Testis (tissue), 3 donors: ENCODE measurements around the gene CLIP1. TPM values are rescaled to one million over a fixed set of nuclear protein-coding genes. Genes with fewer than 3 reads are reported as not detected.
"Not testable (repeated sequence)": the region's sequence is repeated elsewhere in the genome, so short reads cannot be mapped to it uniquely, and the experiment has no call there.

ENCODE experiments used
- DNase-seq: peaks from one replicate; pipeline ENCODE4 v3.0.0-alpha.2; 2019
- H3K27ac ChIP-seq, 2 donors: fragments of 200-600 bp; sonication (generic); one replicate each; pipeline ENCODE4 v1.5.1; 2019
- H3K27me3 ChIP-seq: fragments of 200-600 bp; sonication (generic); one replicate; pipeline ENCODE4 v1.5.1; 2019
- H3K36me3 ChIP-seq: fragments of 200-600 bp; sonication (generic); one replicate; pipeline ENCODE4 v1.5.1; 2017; ENCODE audit warnings: low read depth; ENCODE audit errors: missing control alignments
- H3K4me1 ChIP-seq: fragments of 200-600 bp; sonication (generic); one replicate; pipeline ENCODE4 v1.5.1; 2019
- H3K4me3 ChIP-seq, 2 donors: fragments of 200-600 bp; sonication (generic); one replicate each; pipeline ENCODE4 v1.5.1; 2017 to 2019
- H3K9me3 ChIP-seq: fragments of 200-600 bp; sonication (generic); one replicate; pipeline ENCODE4 v1.5.1; 2017
- POLR2A ChIP-seq: fragments of 450-650 bp; IDR thresholded peaks from one replicate; pipeline ENCODE4 v1.6.1; 2017; ENCODE audit warnings: antibody characterized with exemption, mild to moderate bottlenecking, moderate library complexity
- WGBS, 2 donors: methylation state at CpG; one replicate each; pipeline ENCODE4 v1.1.5; 2018; 5-methylcytosine and 5-hydroxymethylcytosine counted together
- intact Hi-C: fragments of 100-400 bp; cut with DNase I; formaldehyde crosslinking; loops from one replicate; pipeline ENCODE4 v1.15.1; 2023; ENCODE audit warnings: low total_unique reads
- polyA plus RNA-seq: library from polyadenylated mRNA; stranded (reverse); fragments of 350-450 nt; fragmentation: Illumina TruSeq; extraction: RNeasy Lipid Tissue Mini Kit (QIAGEN cat#74804); gene quantifications from one replicate; pipeline ENCODE4 v1.2.3, GENCODE V29; 2014; ENCODE audit warnings: low read depth, low replicate concordance; ENCODE audit not compliant: insufficient read depth
- total RNA-seq, 2 donors: library from RNA; depleted of rRNA; stranded (reverse); fragments of >200 nt; gene quantifications; one replicate each; pipeline ENCODE4 v1.2.3, GENCODE V29; 2016
- TF ChIP-seq, protein P1 (sequence below), 3 experiments: fragments of 450-650 bp in 2 of 3; fragments of 200-600 bp in 1 of 3; sonication (generic) in 1 of 3; IDR thresholded peaks; one replicate each; pipeline ENCODE4 v1.5.1; 2016 to 2019; ENCODE audit warnings: antibody characterized with exemption in 3 of 3, mild to moderate bottlenecking in 2 of 3, moderate library complexity in 1 of 3

Gene CLIP1
- total and polyA plus RNA-seq, 3 donors from 2014 or later, result 25.1 to 66.5 (median 51.9) TPM

DNA sequence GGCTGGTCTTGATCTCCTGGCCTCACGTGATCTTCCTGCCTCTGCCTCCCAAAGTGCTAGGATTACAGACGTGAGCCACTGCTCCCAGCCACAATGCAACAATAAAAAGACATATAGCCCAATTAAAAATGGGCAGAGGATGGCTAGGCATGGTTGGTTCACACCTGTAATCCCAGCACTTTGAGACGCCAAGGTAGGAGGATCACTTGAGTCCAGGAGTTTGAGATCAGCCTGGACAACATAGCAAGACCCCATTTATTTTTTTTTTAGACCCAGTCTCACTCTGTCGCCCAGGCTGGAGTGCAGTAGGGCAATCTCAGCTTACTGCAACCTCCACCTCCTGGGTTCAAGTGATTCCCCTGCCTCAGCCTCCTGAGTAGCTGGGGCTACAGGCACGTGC is 21.6 kb upstream of the CLIP1 start:
- H3K36me3 ChIP-seq, H3K27ac ChIP-seq, H3K4me3 ChIP-seq, H3K27me3 ChIP-seq, DNase-seq, intact Hi-C loops, H3K4me1 ChIP-seq, H3K9me3 ChIP-seq: not testable (repeated sequence)
- WGBS, 2 donors, result 71 to 78% methylated on average over 4 to 5 of the region's 5 CpGs

DNA sequence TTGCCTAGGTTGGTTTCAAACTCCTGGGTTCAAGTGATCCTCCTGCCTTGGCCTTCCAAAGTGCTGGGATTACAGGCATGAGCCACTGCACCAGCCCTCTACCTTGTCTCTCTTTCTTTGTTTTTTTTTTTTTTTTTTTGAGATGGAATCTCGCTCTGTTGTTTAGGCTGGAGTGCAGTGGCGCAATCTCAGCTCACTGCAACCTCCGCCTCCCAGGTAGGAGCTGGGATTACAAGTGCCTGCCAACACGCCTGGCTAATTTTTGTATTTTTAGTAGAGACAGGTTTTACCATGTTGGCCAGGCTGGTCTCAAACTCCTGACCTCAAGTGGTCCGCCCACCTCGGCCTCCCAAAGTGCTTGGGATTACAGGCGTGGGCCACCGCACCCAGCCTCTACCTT is 16.4 kb upstream of the CLIP1 start:
- intact Hi-C loops, H3K36me3 ChIP-seq, H3K9me3 ChIP-seq, H3K27me3 ChIP-seq, H3K27ac ChIP-seq, H3K4me3 ChIP-seq, H3K4me1 ChIP-seq, DNase-seq: not testable (repeated sequence)
- WGBS, 2 donors, result 93 to 98% methylated on average over 7 to 8 of the region's 8 CpGs

DNA sequence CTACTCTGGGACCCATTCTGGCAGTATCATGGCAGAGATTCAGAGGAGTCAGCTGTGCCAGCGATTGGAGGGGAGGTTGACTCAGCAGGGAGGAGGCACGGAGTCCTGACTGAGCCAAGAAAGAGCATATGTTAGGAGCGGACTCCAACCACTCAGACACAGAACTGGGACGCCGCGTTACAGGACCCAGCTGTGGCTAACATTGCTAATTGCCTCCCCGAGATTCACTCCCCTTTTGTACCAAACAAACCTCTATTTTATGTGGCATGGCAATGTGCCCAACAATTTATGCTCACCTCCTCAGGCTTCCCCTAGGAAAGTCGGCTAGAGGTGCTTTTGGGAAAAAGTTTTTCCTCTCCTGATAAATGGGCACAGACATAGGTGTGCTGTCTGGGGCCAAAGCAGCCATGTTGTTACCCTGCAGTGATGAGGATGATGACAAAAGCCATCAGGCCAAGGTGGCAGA is 15.2 kb upstream of the CLIP1 start:
- TF ChIP-seq, protein P1, sequence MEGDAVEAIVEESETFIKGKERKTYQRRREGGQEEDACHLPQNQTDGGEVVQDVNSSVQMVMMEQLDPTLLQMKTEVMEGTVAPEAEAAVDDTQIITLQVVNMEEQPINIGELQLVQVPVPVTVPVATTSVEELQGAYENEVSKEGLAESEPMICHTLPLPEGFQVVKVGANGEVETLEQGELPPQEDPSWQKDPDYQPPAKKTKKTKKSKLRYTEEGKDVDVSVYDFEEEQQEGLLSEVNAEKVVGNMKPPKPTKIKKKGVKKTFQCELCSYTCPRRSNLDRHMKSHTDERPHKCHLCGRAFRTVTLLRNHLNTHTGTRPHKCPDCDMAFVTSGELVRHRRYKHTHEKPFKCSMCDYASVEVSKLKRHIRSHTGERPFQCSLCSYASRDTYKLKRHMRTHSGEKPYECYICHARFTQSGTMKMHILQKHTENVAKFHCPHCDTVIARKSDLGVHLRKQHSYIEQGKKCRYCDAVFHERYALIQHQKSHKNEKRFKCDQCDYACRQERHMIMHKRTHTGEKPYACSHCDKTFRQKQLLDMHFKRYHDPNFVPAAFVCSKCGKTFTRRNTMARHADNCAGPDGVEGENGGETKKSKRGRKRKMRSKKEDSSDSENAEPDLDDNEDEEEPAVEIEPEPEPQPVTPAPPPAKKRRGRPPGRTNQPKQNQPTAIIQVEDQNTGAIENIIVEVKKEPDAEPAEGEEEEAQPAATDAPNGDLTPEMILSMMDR (IDR thresholded peaks at IDR 0.05), result no peak
- TF ChIP-seq POLR2A, result no peak
- peak; percentile 47 for DNase-seq
- Histone ChIP-seq H3K27ac (no peak overlapping the region), H3K9me3 (no peaks in the 10 kb centered on the region), H3K4me1 (no peaks in the 10 kb centered on the region), H3K36me3 (no peaks in the 10 kb centered on the region), H3K27me3 (no peaks in the 10 kb centered on the region), H3K4me3 (no peak overlapping the region)
- 44 to 54% methylated on average over 8 of the region's 8 CpGs for WGBS, 2 donors
- intact Hi-C loops, result no loop called here

DNA sequence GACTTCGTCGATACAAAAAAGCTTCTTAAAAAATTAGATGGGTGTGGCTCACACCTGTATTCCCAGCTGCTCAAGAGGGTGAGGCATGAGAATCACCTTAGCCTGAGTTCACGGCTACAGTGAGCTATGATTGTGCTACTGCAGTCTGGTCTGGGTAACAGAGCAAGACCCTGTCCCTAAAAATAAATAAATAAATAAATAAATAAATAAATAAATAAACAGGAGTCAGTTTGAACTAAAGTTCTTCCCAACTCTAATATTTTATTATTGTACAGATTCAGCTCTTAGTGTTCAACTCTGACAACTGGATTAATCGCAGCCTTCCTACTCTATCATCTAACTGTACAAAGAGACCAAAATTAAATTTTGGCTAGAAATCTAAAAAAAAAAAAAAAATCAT is 12.7 kb upstream of the CLIP1 start:
- Histone ChIP-seq H3K27me3 (no peaks in the 10 kb centered on the region), H3K9me3 (no peaks in the 10 kb centered on the region), H3K27ac (no peak overlapping the region), H3K4me3 (no peak overlapping the region), H3K4me1 (no peaks in the 10 kb centered on the region), H3K36me3 (no peaks in the 10 kb centered on the region)
- WGBS, 2 donors, result 92 to 98% methylated on average over 4 of the region's 4 CpGs
- intact Hi-C loops, result no loop called here
- TF ChIP-seq, protein P1 (IDR thresholded peaks at IDR 0.05), result no peak
- TF ChIP-seq POLR2A, result no peak
- no peak for DNase-seq

DNA sequence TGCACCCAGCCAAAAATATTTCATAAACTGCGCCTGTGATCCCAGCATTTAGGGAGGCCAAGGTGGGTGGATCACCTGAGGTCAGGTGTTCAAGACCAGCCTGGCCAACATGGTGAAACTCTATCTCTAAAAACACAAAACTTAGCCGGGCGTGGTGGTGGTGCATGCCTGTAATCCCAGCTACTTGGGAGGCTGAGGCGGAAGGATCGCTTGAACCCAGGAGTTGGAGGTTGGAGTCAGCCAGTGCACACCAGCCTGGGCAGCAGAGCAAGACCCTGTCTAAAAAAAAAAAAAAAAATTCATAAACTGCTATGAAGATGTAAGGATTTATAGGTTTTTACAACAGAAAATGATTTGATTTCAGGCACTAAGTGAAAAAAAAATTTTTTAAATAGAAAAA is 6.6 kb upstream of the CLIP1 start:
- H3K4me1 ChIP-seq, H3K36me3 ChIP-seq, H3K4me3 ChIP-seq, intact Hi-C loops, DNase-seq, H3K9me3 ChIP-seq, H3K27ac ChIP-seq, H3K27me3 ChIP-seq: not testable (repeated sequence)
- WGBS, 2 donors, result 98% methylated on average over 5 of the region's 5 CpGs

DNA sequence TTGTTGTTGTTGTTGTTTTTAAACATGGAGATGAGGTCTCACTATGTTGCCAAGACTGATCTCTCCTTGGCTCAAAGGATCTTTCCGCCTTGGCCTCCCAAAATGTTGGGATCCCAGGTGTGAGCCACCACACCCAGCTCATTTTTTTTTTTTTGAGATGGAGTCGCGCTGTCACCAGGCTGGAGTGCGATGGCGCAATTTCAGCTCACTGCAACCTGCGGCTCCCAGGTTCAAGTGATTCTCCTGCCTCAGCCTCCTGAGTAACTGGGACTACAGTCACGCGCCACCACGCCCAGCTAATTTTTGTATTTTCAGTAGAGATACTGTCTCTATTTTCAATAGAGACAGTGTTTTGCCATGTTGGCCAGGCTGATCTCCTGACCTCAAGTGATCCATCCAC is 4.9 kb upstream of the CLIP1 start:
- H3K36me3 ChIP-seq, result no peaks in the 10 kb centered on the region

More for the DNA sequence above, 4.9 kb upstream of the CLIP1 start:
- TF ChIP-seq POLR2A, result no peak
- TF ChIP-seq, protein P1 (IDR thresholded peaks at IDR 0.05), result no peak
- H3K4me3 ChIP-seq, result no peak overlapping the region
- peaks cover 12% of the 10 kb centered on the region for H3K4me1 ChIP-seq
- H3K27ac ChIP-seq, result no peak overlapping the region
- no peaks in the 10 kb centered on the region for H3K9me3 ChIP-seq
- DNase-seq, result no peak
- no peaks in the 10 kb centered on the region for H3K27me3 ChIP-seq
- intact Hi-C loops, result no loop called here
- 95% methylated on average over 9 of the region's 9 CpGs for WGBS, 2 donors
